GM12878 (cell line): ENCODE data around the gene CDCA5. TPM values are rescaled to one million over a fixed set of nuclear protein-coding genes. Genes with fewer than 3 reads are reported as not detected.

ENCODE experiments used
- ATAC-seq: fragments of 200-7000 bp; cut with Tn5 transposase; 3 replicates; pipeline ENCODE4 v1.9.1; 2020; ENCODE audit warnings: mild to moderate bottlenecking, moderate library complexity
- BruUV-seq: library from RNA; stranded (reverse); fragments of 400-500 nt; replicated peaks from 2 replicates; lab custom pipeline; 2021; lab: Mats Ljungman, UMichigan
- CTCF ChIA-PET: fragments of 300-600 bp; sonication (Branson Sonifier 250); formaldehyde crosslinking; extraction: SDS; loops from one replicate; lab custom pipeline; 2021; ENCODE audit warnings: inconsistent platforms; lab: Yijun Ruan, JAX
- POLR2A ChIA-PET: fragments of 350-600 bp; formaldehyde crosslinking; extraction: SDS; loops from one replicate; lab custom pipeline; 2021; ENCODE audit warnings: inconsistent platforms; lab: Charles Lee
- RAD21 ChIA-PET: fragments of 300-600 bp; sonication (Branson Sonifier 250); formaldehyde crosslinking; loops from one replicate; lab custom pipeline; 2023; ENCODE audit warnings: antibody characterized with exemption; ENCODE audit not compliant: unreplicated experiment; lab: Charles Lee
- SMC1A ChIA-PET: fragments of 300-600 bp; sonication (Branson Sonifier 250); formaldehyde crosslinking; loops from one replicate; lab custom pipeline; 2023; ENCODE audit not compliant: unreplicated experiment, uncharacterized antibody; lab: Charles Lee
- DNase-seq: peaks from one replicate; pipeline ENCODE4 v3.0.0-alpha.2; 2011; ENCODE audit warnings: low read depth, low spot score
- FAIRE-seq: peaks from 3 replicates; lab custom pipeline; 2011; peaks lifted over from hg19 to GRCh38; lab: Jason Lieb, UNC
- H2AFZ ChIP-seq: 2 replicates; pipeline ENCODE4 v1.6.0; 2011; ENCODE audit warnings: low read depth, low read length, control low read depth; ENCODE audit not compliant: control insufficient read depth
- H3K27ac ChIP-seq: 2 replicates; pipeline ENCODE4 v1.5.1; 2011; ENCODE audit warnings: control low read depth; ENCODE audit not compliant: control insufficient read depth, insufficient read depth
- H3K27me3 ChIP-seq, 2 experiments: replicated peaks in 1 of 2; 2 replicates each; pipeline versions ENCODE4 v1.6.0 to v1.6.1; 2011; ENCODE audit warnings: low read length in 1 of 2; ENCODE audit not compliant: control insufficient read depth in 2 of 2, insufficient read depth in 2 of 2
- H3K36me3 ChIP-seq, 2 experiments: 2 replicates each; pipeline ENCODE4 v1.5.1; 2011; ENCODE audit warnings: low read length in 1 of 2; ENCODE audit not compliant: control insufficient read depth in 2 of 2, insufficient read depth in 2 of 2
- H3K4me1 ChIP-seq: 2 replicates; pipeline ENCODE4 v1.6.1; 2011; ENCODE audit warnings: mild to moderate bottlenecking, low read length, moderate library complexity, mixed read lengths; ENCODE audit not compliant: control insufficient read depth, insufficient read depth
- H3K4me2 ChIP-seq: 2 replicates; pipeline ENCODE4 v1.6.0; 2011; ENCODE audit warnings: control low read depth; ENCODE audit not compliant: control insufficient read depth, insufficient read depth
- H3K4me3 ChIP-seq: fragments of 200-600 bp; sonication (generic); 2 replicates; pipeline ENCODE4 v1.5.1; 2016
- H3K79me2 ChIP-seq: 2 replicates; pipeline ENCODE4 v1.6.0; 2011; ENCODE audit warnings: low read length; ENCODE audit not compliant: control insufficient read depth, insufficient read depth
- H3K9ac ChIP-seq: 2 replicates; pipeline ENCODE4 v1.8.0; 2011; ENCODE audit warnings: low read length, control low read depth, mixed read lengths; ENCODE audit not compliant: control insufficient read depth, insufficient read depth
- H3K9me3 ChIP-seq: replicated peaks from 3 replicates; pipeline ENCODE4 v1.5.1; 2011; ENCODE audit warnings: mild to moderate bottlenecking, low read length; ENCODE audit not compliant: control insufficient read depth, insufficient read depth
- H4K20me1 ChIP-seq: 2 replicates; pipeline ENCODE4 v1.6.0; 2011; ENCODE audit not compliant: control insufficient read depth, insufficient read depth
- ATF7 ChIP-seq: fragments of 450-650 bp; IDR thresholded peaks from 2 replicates; pipeline ENCODE4 v1.6.1; 2016; ENCODE audit warnings: low read depth, mild to moderate bottlenecking
- EP300 ChIP-seq, 2 experiments: fragments of 150-350 bp in 1 of 2; IDR thresholded peaks; 2 replicates each; pipeline ENCODE4 v1.6.1; 2011 to 2012; ENCODE audit warnings: low read depth in 2 of 2, low read length in 2 of 2, borderline replicate concordance in 1 of 2, improper control_type of control experiment in 1 of 2, inconsistent platforms in 1 of 2; ENCODE audit not compliant: control insufficient read depth in 1 of 2
- JUNB ChIP-seq: IDR thresholded peaks from 2 replicates; pipeline ENCODE4 v1.6.1; 2016; ENCODE audit warnings: antibody characterized with exemption, mild to moderate bottlenecking
- JUND ChIP-seq: IDR thresholded peaks from 2 replicates; pipeline ENCODE4 v1.6.1; 2012; ENCODE audit warnings: low read depth, mild to moderate bottlenecking, low read length, improper control_type of control experiment, moderate library complexity
- KDM1A ChIP-seq: fragments of 200-600 bp; sonication (generic); IDR thresholded peaks from 2 replicates; pipeline ENCODE4 v1.6.1; 2016; ENCODE audit warnings: borderline replicate concordance
- MTA3 ChIP-seq: IDR thresholded peaks from 2 replicates; pipeline ENCODE4 v1.6.1; 2012; ENCODE audit warnings: low read length, inconsistent platforms, borderline replicate concordance
- NR2C1 ChIP-seq: fragments of 450-650 bp; IDR thresholded peaks from 2 replicates; pipeline ENCODE4 v1.6.1; 2017; ENCODE audit warnings: antibody characterized with exemption, mild to moderate bottlenecking, moderate library complexity
- NR2C2 ChIP-seq: IDR thresholded peaks from 2 replicates; pipeline ENCODE4 v1.6.1; 2011; ENCODE audit warnings: borderline replicate concordance, low read depth; ENCODE audit not compliant: control insufficient read depth, insufficient read length
- POLR2A ChIP-seq: IDR thresholded peaks from 2 replicates; pipeline ENCODE4 v1.6.1; 2011; ENCODE audit warnings: low read depth, mild to moderate bottlenecking, low read length
- WGBS: methylation state at CpG from one replicate; pipeline ENCODE4 v1.1.6; 2016; ENCODE audit warnings: low lambda C conversion rate; ENCODE audit not compliant: insufficient replicate concordance, insufficient coverage; ENCODE audit errors: missing lambda C conversion rate; 5-methylcytosine and 5-hydroxymethylcytosine counted together
- in situ Hi-C: fragments of 300-500 bp; cut with MboI; formaldehyde crosslinking; loops from 9 replicates; pipeline ENCODE4 v1.14.3; 2018; ENCODE audit warnings: mixed read lengths
- intact Hi-C: fragments of 100-400 bp; cut with micrococcal nuclease; formaldehyde crosslinking; loops from one replicate; pipeline ENCODE4 v1.14.2; 2022; ENCODE audit not compliant: unreplicated experiment
- polyA plus RNA-seq, 11 experiments: library from polyadenylated mRNA; depleted of rRNA in 4 of 11; unstranded in 6 of 11; stranded (reverse) in 5 of 11; fragments of >200 nt; fragmentation: Nextera tagmentation in 4 of 11; fragmentation: Illumina TruSeq in 1 of 11; extraction: Ambion mirVana in 4 of 11; extraction: Trizol in 1 of 11; gene quantifications; 1 replicate in 1 of 11; 2 replicates in 10 of 11; pipeline versions ENCODE4 v1.2.1 to v1.2.3, GENCODE V29; 2011 to 2016; ENCODE audit warnings: inconsistent platforms in 2 of 11, missing spikeins in 2 of 11, low read depth in 1 of 11
- total RNA-seq, 4 experiments: library from RNA; depleted of rRNA in 3 of 4; stranded (reverse); fragments of >200 nt in 3 of 4; fragmentation: Illumina TruSeq in 1 of 4; extraction: Trizol in 1 of 4; gene quantifications; 2 replicates each; pipeline versions ENCODE4 v1.2.1 to v1.2.3, GENCODE V29; 2013 to 2021
- TF ChIP-seq, protein P1 (sequence below): fragments of 150-350 bp; IDR thresholded peaks from 2 replicates; pipeline ENCODE4 v1.6.1; 2016; ENCODE audit warnings: low read depth, low read length
- TF ChIP-seq, protein P2 (sequence below): fragments of 450-650 bp; conservative IDR thresholded peaks from 2 replicates; pipeline ENCODE4 v1.6.1; 2017; ENCODE audit warnings: mild to moderate bottlenecking, moderate library complexity
- TF ChIP-seq, protein P3 (sequence below): fragments of 450-650 bp; IDR thresholded peaks from 2 replicates; pipeline ENCODE4 v1.6.1; 2016; ENCODE audit warnings: mild to moderate bottlenecking
- TF ChIP-seq, protein P4 (sequence below): IDR thresholded peaks from 2 replicates; pipeline ENCODE4 v1.6.1; 2011; ENCODE audit warnings: mild to moderate bottlenecking, low read depth, low read length, moderate library complexity; ENCODE audit not compliant: insufficient replicate concordance

The CDCA5 gene
- total and polyA plus RNA-seq, 10 of the 15 experiments (the other 5 are each of a cell fraction or from before 2014, with no cell fraction given): 21.2 to 107 (median 64.9) TPM

DNA sequence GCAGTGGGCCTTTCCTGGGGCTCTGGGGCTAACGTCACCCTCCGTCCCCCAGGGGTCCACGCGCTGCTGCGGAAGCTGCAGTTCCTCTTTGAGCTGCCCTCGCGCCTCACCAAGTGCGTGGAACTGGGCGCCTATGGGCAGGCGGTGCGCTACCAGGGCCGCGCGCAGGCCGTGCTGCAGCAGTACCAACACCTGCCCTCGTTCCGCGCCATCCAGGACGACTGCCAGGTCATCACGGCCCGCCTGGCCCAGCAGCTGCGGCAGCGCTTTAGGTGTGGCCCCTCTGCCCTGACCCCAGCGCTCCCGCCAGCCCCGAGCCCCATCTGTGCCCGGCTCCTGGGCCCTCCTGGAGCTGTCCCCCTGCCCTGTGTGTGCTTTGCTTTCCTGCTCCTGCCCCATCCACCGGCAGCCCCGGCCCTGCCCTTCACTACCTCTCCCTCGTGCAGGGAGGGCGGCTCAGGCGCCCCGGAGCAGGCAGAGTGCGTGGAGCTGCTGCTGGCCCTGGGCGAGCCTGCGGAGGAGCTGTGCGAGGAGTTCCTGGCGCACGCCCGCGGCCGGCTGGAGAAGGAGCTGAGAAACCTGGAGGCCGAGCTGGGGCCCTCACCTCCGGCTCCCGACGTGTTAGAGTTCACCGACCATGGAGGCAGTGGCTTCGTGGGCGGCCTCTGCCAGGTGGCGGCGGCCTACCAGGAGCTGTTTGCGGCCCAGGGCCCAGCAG lies 24.1 kb upstream of the CDCA5 start:
- FAIRE-seq (no peak), ATAC-seq (no peak), DNase-seq (no peak)
- H3K9ac ChIP-seq: no peak overlapping the region
- BruUV-seq: no TSS peak
- RAD21 ChIA-PET: no interaction called here
- no peak overlapping the region for H2AFZ ChIP-seq
- H3K79me2 ChIP-seq: 0 out of 2 replicates have a peak, but pooled peaks cover 1% of the 10 kb centered on the region
- peaks cover 9% of the 10 kb centered on the region for H3K4me1 ChIP-seq
- H4K20me1 ChIP-seq: no peaks in the 10 kb centered on the region
- no peaks in the 10 kb centered on the region for H3K27me3 ChIP-seq
- no peaks in the 10 kb centered on the region for H3K9me3 ChIP-seq
- SMC1A ChIA-PET: interaction anchor here (0.6 kb wide), 1 partner anchor 617 kb away, joined by 3 read pairs; no protein-coding TSS in a partner anchor
- no peak overlapping the region for H3K4me3 ChIP-seq
- no peak overlapping the region for H3K27ac ChIP-seq
- intact Hi-C loops: no loop called here
- H3K4me2 ChIP-seq: no peak overlapping the region
- 95% methylated on average over 38 of the region's 52 CpGs for WGBS
- peaks cover 8 to 16% of the 10 kb centered on the region in 2 experiments for H3K36me3 ChIP-seq
- CTCF ChIA-PET: interaction anchor here (0.6 to 6.3 kb wide), 3 partner anchors 67 to 72 kb away, joined by 3 to 93 read pairs (median 5); partner anchors contain the start of genes CAPN1 and SAC3D1
- POLR2A ChIA-PET: interaction anchor here (1.3 kb wide), 1 partner anchor 73 kb away, joined by 3 read pairs; no protein-coding TSS in a partner anchor
- in situ Hi-C loops: no loop called here
- TF ChIP-seq JUNB: no peak
- no peak for TF ChIP-seq EP300 (IDR thresholded peaks at IDR 0.05; ENCODE audit: borderline replicate concordance in 1 of 2, control insufficient read depth in 1 of 2, low read depth in 2 of 2, low read length in 2 of 2)
- no peak for TF ChIP-seq NR2C2
- TF ChIP-seq, protein P1, sequence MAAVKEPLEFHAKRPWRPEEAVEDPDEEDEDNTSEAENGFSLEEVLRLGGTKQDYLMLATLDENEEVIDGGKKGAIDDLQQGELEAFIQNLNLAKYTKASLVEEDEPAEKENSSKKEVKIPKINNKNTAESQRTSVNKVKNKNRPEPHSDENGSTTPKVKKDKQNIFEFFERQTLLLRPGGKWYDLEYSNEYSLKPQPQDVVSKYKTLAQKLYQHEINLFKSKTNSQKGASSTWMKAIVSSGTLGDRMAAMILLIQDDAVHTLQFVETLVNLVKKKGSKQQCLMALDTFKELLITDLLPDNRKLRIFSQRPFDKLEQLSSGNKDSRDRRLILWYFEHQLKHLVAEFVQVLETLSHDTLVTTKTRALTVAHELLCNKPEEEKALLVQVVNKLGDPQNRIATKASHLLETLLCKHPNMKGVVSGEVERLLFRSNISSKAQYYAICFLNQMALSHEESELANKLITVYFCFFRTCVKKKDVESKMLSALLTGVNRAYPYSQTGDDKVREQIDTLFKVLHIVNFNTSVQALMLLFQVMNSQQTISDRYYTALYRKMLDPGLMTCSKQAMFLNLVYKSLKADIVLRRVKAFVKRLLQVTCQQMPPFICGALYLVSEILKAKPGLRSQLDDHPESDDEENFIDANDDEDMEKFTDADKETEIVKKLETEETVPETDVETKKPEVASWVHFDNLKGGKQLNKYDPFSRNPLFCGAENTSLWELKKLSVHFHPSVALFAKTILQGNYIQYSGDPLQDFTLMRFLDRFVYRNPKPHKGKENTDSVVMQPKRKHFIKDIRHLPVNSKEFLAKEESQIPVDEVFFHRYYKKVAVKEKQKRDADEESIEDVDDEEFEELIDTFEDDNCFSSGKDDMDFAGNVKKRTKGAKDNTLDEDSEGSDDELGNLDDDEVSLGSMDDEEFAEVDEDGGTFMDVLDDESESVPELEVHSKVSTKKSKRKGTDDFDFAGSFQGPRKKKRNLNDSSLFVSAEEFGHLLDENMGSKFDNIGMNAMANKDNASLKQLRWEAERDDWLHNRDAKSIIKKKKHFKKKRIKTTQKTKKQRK: no peak
- no peak for TF ChIP-seq MTA3
- no peak for TF ChIP-seq JUND
- TF ChIP-seq NR2C1: no peak
- TF ChIP-seq, protein P2, sequence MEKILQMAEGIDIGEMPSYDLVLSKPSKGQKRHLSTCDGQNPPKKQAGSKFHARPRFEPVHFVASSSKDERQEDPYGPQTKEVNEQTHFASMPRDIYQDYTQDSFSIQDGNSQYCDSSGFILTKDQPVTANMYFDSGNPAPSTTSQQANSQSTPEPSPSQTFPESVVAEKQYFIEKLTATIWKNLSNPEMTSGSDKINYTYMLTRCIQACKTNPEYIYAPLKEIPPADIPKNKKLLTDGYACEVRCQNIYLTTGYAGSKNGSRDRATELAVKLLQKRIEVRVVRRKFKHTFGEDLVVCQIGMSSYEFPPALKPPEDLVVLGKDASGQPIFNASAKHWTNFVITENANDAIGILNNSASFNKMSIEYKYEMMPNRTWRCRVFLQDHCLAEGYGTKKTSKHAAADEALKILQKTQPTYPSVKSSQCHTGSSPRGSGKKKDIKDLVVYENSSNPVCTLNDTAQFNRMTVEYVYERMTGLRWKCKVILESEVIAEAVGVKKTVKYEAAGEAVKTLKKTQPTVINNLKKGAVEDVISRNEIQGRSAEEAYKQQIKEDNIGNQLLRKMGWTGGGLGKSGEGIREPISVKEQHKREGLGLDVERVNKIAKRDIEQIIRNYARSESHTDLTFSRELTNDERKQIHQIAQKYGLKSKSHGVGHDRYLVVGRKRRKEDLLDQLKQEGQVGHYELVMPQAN: no peak
- TF ChIP-seq, protein P3, sequence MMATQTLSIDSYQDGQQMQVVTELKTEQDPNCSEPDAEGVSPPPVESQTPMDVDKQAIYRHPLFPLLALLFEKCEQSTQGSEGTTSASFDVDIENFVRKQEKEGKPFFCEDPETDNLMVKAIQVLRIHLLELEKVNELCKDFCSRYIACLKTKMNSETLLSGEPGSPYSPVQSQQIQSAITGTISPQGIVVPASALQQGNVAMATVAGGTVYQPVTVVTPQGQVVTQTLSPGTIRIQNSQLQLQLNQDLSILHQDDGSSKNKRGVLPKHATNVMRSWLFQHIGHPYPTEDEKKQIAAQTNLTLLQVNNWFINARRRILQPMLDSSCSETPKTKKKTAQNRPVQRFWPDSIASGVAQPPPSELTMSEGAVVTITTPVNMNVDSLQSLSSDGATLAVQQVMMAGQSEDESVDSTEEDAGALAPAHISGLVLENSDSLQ: no peak
- TF ChIP-seq KDM1A: no peak
- no peak for TF ChIP-seq ATF7
- TF ChIP-seq, protein P4, sequence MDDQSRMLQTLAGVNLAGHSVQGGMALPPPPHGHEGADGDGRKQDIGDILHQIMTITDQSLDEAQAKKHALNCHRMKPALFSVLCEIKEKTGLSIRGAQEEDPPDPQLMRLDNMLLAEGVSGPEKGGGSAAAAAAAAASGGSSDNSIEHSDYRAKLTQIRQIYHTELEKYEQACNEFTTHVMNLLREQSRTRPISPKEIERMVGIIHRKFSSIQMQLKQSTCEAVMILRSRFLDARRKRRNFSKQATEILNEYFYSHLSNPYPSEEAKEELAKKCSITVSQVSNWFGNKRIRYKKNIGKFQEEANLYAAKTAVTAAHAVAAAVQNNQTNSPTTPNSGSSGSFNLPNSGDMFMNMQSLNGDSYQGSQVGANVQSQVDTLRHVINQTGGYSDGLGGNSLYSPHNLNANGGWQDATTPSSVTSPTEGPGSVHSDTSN: no peak
- TF ChIP-seq POLR2A: no peak
